HCT116 (cell line): ENCODE results near the gene RFXANK. TPM values are rescaled to one million over a fixed set of nuclear protein-coding genes. Genes with fewer than 3 reads are reported as not detected.

ENCODE experiments used
- ATAC-seq: fragments of 200-7000 bp; cut with Tn5 transposase; 2 replicates; pipeline ENCODE4 v1.9.1; 2020; ENCODE audit warnings: mild to moderate bottlenecking, moderate library complexity
- BruUV-seq: library from RNA; stranded (reverse); fragments of 400-500 nt; replicated peaks from 2 replicates; lab custom pipeline; 2021; lab: Mats Ljungman, UMichigan
- CTCF ChIA-PET: fragments of 300-600 bp; sonication (Branson Sonifier 250); formaldehyde crosslinking; loops from one replicate; lab custom pipeline; 2021; ENCODE audit warnings: antibody characterized with exemption; lab: Charles Lee
- POLR2A ChIA-PET: fragments of 300-600, 350-600 bp; sonication (Branson Sonifier 250); formaldehyde crosslinking; loops from one replicate; lab custom pipeline; 2021; ENCODE audit warnings: antibody characterized with exemption; lab: Charles Lee
- RAD21 ChIA-PET, 2 experiments: fragments of 300-600 bp; sonication (Branson Sonifier 250); formaldehyde crosslinking; loops; one replicate each; lab custom pipeline; 2023; ENCODE audit warnings: low total read pairs in 2 of 2; ENCODE audit not compliant: uncharacterized antibody in 2 of 2, unreplicated experiment in 2 of 2, low non-redundant PET in 1 of 2; lab: Charles Lee
- DNase-seq: peaks from one replicate; pipeline ENCODE4 v3.0.0-alpha.2; 2010; ENCODE audit warnings: low read depth, low spot score
- H2AFZ ChIP-seq: fragments of 200-600 bp; shearing (Covaris generic), sonication (generic); 2 replicates; pipeline ENCODE4 v1.6.1; 2017; ENCODE audit warnings: low read depth, mixed run types, mixed read lengths, antibody characterized with exemption, low read length; ENCODE audit not compliant: poor library complexity, severe bottlenecking
- H3K27ac ChIP-seq: 2 replicates; pipeline ENCODE4 v1.5.1; 2012; ENCODE audit warnings: low read depth, low read length
- H3K27me3 ChIP-seq: fragments of 200-600 bp; sonication (generic); 2 replicates; pipeline ENCODE4 v1.6.1; 2016; ENCODE audit warnings: mixed run types, low read length, mixed read lengths; ENCODE audit not compliant: insufficient read depth
- H3K36me3 ChIP-seq, 2 experiments: fragments of 200-500 bp in 1 of 2; fragments of 200-600 bp in 1 of 2; sonication (Bioruptor generic) in 1 of 2; sonication (generic) in 1 of 2; 2 replicates each; pipeline versions ENCODE4 v1.5.1 to v1.6.1; 2014 to 2016; ENCODE audit warnings: low read length in 2 of 2, inconsistent platforms in 1 of 2, mixed read lengths in 1 of 2, mixed run types in 1 of 2; ENCODE audit not compliant: insufficient read depth in 2 of 2, control insufficient read depth in 1 of 2
- H3K4me1 ChIP-seq, 2 experiments: fragments of 200-600 bp in 1 of 2; sonication (generic) in 1 of 2; 2 replicates each; pipeline versions ENCODE4 v1.5.1 to v1.6.1; 2012 to 2017; ENCODE audit warnings: low read length in 2 of 2, inconsistent platforms in 1 of 2, mild to moderate bottlenecking in 1 of 2, mixed read lengths in 1 of 2, mixed run types in 1 of 2, moderate library complexity in 1 of 2; ENCODE audit not compliant: insufficient read depth in 2 of 2, control insufficient read depth in 1 of 2
- H3K4me2 ChIP-seq: fragments of 200-600 bp; sonication (generic); 2 replicates; pipeline ENCODE4 v1.6.1; 2017; ENCODE audit warnings: mixed run types, low read length, mixed read lengths
- H3K4me3 ChIP-seq, 2 experiments: fragments of 200-600 bp in 1 of 2; sonication (generic) in 1 of 2; replicated peaks in 1 of 2; 2 replicates each; pipeline ENCODE4 v1.5.1; 2011 to 2016; ENCODE audit warnings: low read length in 2 of 2, control low read depth in 1 of 2, low read depth in 1 of 2, mild to moderate bottlenecking in 1 of 2, mixed read lengths in 1 of 2, mixed run types in 1 of 2
- H3K79me2 ChIP-seq: fragments of 200-600 bp; sonication (generic); 2 replicates; pipeline ENCODE4 v1.6.1; 2017; ENCODE audit warnings: mild to moderate bottlenecking, mixed run types, low read length, moderate library complexity, mixed read lengths; ENCODE audit not compliant: insufficient read depth
- H3K9ac ChIP-seq: fragments of 200-600 bp; sonication (generic); 2 replicates; pipeline ENCODE4 v1.6.1; 2016; ENCODE audit warnings: low read length, mixed read lengths
- H3K9me2 ChIP-seq: fragments of 200-600 bp; sonication (generic), shearing (Covaris generic); 2 replicates; pipeline ENCODE4 v1.6.1; 2017; ENCODE audit warnings: mixed run types, mild to moderate bottlenecking, moderate library complexity; ENCODE audit not compliant: insufficient read depth
- H3K9me3 ChIP-seq, 2 experiments: fragments of 200-500 bp in 1 of 2; fragments of 200-600 bp in 1 of 2; sonication (Bioruptor generic) in 1 of 2; sonication (generic) in 1 of 2; 2 replicates each; pipeline ENCODE4 v1.6.1; 2014 to 2017; ENCODE audit warnings: low read length in 2 of 2, mixed read lengths in 2 of 2, inconsistent platforms in 1 of 2, low read depth in 1 of 2, mild to moderate bottlenecking in 1 of 2, mixed run types in 1 of 2, moderate library complexity in 1 of 2; ENCODE audit not compliant: control insufficient read depth in 1 of 2, insufficient read depth in 1 of 2
- H4K20me1 ChIP-seq: fragments of 200-600 bp; sonication (generic), shearing (Covaris generic); 2 replicates; pipeline ENCODE4 v1.6.1; 2017; ENCODE audit warnings: mixed run types, mild to moderate bottlenecking, moderate library complexity; ENCODE audit not compliant: insufficient read depth
- CBX3 ChIP-seq: IDR thresholded peaks from 2 replicates; pipeline ENCODE4 v1.6.1; 2012; ENCODE audit warnings: low read depth
- CEBPB ChIP-seq: IDR thresholded peaks from 2 replicates; pipeline ENCODE4 v1.6.1; 2012; ENCODE audit warnings: low read depth
- ELF1 ChIP-seq: IDR thresholded peaks from 2 replicates; pipeline ENCODE4 v1.6.1; 2012; ENCODE audit warnings: low read depth, borderline replicate concordance
- EZH2 ChIP-seq: fragments of 200-600 bp; sonication (generic); IDR thresholded peaks from 2 replicates; pipeline ENCODE4 v1.6.1; 2017; ENCODE audit warnings: antibody characterized with exemption, mixed run types
- FOSL1 ChIP-seq: IDR thresholded peaks from 2 replicates; pipeline ENCODE4 v1.6.1; 2012; ENCODE audit warnings: low read depth
- POLR2AphosphoS5 ChIP-seq: IDR thresholded peaks from 2 replicates; pipeline ENCODE4 v1.6.1; 2011; ENCODE audit warnings: mild to moderate bottlenecking, low read depth, low read length, moderate library complexity
- RAD21 ChIP-seq: IDR thresholded peaks from 2 replicates; pipeline ENCODE4 v1.6.1; 2012; ENCODE audit warnings: low read depth, mild to moderate bottlenecking
- REST ChIP-seq: IDR thresholded peaks from 2 replicates; pipeline ENCODE4 v1.6.1; 2012; ENCODE audit warnings: low read depth
- SIN3A ChIP-seq: IDR thresholded peaks from 2 replicates; pipeline ENCODE4 v1.6.1; 2012; ENCODE audit warnings: low read depth
- SP1 ChIP-seq: IDR thresholded peaks from 2 replicates; pipeline ENCODE4 v1.6.1; 2012; ENCODE audit warnings: low read depth
- SRF ChIP-seq: IDR thresholded peaks from 2 replicates; pipeline ENCODE4 v1.6.1; 2012; ENCODE audit warnings: low read depth
- TCF7L2 ChIP-seq: IDR thresholded peaks from 2 replicates; pipeline ENCODE4 v1.7.0; 2011; ENCODE audit warnings: borderline replicate concordance, inconsistent platforms; ENCODE audit not compliant: insufficient read depth, insufficient read length; ENCODE audit errors: extremely low read depth
- ZFX ChIP-seq: fragments of 450-650 bp; IDR thresholded peaks from 2 replicates; pipeline ENCODE4 v1.6.1; 2017
- intact Hi-C: fragments of 100-400 bp; cut with micrococcal nuclease; formaldehyde crosslinking; loops from 2 replicates; pipeline ENCODE4 v1.10.0; 2022
- total RNA-seq: library from RNA; stranded (reverse); gene quantifications from one replicate; pipeline ENCODE4 v1.2.1, GENCODE V29; 2021; ENCODE audit not compliant: unreplicated experiment

The RFXANK gene
- total RNA-seq, 1 experiment from 2014 or later, result 78.9 TPM

DNA sequence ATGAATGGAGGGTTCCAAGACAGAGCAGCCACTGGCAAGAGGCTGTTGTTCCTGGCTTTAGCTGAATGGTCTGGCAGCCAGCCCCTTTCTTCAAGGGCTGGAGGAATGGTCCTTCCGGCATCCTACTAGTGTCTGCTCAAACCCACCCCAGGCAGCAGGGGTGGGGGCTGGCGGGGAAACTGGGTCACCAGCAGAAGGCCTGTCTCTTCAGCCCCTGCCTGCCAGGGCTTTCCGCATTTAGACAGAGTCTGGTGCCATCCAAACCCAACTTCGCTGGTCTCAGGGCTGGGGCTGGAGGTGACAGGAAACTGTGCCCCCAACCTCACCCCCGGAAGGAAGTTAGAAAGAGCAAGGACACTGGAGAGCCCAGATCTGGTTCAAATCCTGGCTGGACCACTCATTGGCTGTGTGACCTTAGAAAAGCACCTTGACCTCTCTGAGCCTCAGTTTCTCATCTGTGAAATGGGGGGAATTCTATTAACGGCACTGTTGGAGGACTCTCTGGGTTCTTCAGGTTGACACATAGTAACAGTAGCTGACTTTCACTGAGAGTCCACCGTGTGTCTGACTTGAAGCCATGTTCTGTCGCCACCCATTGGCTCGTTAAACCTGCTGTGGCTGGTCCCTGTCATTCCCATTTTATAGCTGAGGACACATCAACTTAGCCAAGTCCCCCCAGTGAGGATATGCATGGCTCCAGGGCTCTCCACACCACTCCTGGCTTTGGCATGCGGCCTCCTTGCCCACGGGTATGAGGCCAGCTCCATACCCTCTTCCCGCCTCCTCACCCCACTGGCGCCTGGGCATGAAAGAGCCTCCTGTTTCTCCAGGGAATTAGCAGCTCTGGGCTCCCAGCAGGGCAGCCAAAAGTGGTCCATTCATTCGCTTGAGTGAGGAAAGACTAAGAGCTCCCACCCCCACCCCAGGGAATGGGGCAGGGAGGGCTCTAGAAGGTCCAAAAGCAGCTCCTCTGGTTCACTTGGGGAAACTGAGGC is 13.7 kb downstream of the RFXANK start (continued):
- TF ChIP-seq REST (no peak), RAD21 (no peak), SIN3A (no peak), CEBPB (no peak), CBX3 (no peak), EZH2 (no peak), POLR2AphosphoS5 (no peak), ELF1 (no peak), FOSL1 (no peak), SP1 (no peak)

DNA sequence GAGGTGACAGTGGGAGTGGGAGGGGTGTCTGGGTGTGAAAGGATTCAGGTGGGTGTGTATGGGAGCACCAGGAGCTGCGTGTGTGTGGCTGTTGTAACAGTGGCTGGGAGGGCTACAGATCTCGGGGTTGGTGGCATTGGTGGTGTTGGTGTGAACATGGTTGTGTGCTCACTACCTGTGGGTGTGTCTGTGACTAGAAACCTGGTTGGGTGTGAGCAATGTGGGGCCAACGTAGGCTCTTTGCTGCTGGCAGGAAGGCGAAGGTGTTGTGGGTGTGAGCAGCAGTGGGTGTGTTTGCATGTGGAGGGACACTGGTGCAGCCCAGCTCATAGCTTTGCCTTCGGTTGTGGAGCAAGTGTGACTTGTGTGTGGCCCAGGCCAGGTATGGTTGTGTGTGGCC is 14.9 kb downstream of the RFXANK start:
- ATAC-seq, result no peak
- H3K9ac ChIP-seq, result no peak overlapping the region
- POLR2A ChIA-PET, result no interaction called here
- intact Hi-C loops, result no loop called here
- H3K4me2 ChIP-seq, result no peak overlapping the region
- TF ChIP-seq SRF, result no peak
- no peak for TF ChIP-seq CEBPB
- no peak for TF ChIP-seq TCF7L2
- TF ChIP-seq ZFX, result no peak
- TF ChIP-seq ELF1, result no peak
- no peak for TF ChIP-seq CBX3
- TF ChIP-seq, all 23 proteins: peak for 0
- DNase-seq, result no peak
- Histone ChIP-seq H3K36me3 (peaks cover under 1% of the 10 kb centered on the region in 2 experiments; a peak in 1 of 4 replicates), H3K4me1 (peaks cover 6 to 30% of the 10 kb centered on the region in 2 experiments; a peak in 3 of 4 replicates), H3K27me3 (no peaks in the 10 kb centered on the region), H3K79me2 (peaks cover 12% of the 10 kb centered on the region), H2AFZ (no peak overlapping the region), H4K20me1 (no peaks in the 10 kb centered on the region), H3K4me3 (no peak overlapping the region), H3K9me3 (no peaks in the 10 kb centered on the region), H3K9me2 (no peaks in the 10 kb centered on the region), H3K27ac (no peak overlapping the region)
- RAD21 ChIA-PET, result no interaction called here
- BruUV-seq, result no TSS peak
- CTCF ChIA-PET, result no interaction called here
